Left lung (tissue), 10 donors: Measurements from ENCODE around the gene TMEM79. TPM values are rescaled to one million over a fixed set of nuclear protein-coding genes. Genes with fewer than 3 reads are reported as not detected.

Source experiments
- ATAC-seq: fragments of 200-7000 bp; cut with Tn5 transposase; one replicate; pipeline ENCODE4 v1.9.1; 2020; ENCODE audit warnings: moderate library complexity
- DNase-seq, 4 donors: peaks; one replicate each; pipeline ENCODE4 v3.0.0-alpha.2; 2013 to 2020
- H3K27ac ChIP-seq, 2 donors: fragments of 200-600 bp; sonication (generic) in 1 of 2; one replicate each; pipeline versions ENCODE4 v1.5.0 to v1.8.0; 2020 to 2021
- H3K27me3 ChIP-seq, 2 donors: fragments of 200-600 bp; sonication (generic) in 1 of 2; one replicate each; pipeline versions ENCODE4 v1.5.0 to v1.8.0; 2020 to 2021
- H3K36me3 ChIP-seq, 2 donors: fragments of 200-600 bp; sonication (generic) in 1 of 2; one replicate each; pipeline versions ENCODE4 v1.5.0 to v1.8.0; 2020 to 2021
- H3K4me1 ChIP-seq, 2 donors: fragments of 200-600 bp; one replicate each; pipeline ENCODE4 v1.8.0; 2021
- H3K4me3 ChIP-seq, 2 donors: fragments of 200-600 bp; sonication (generic) in 1 of 2; one replicate each; pipeline versions ENCODE4 v1.5.0 to v1.8.0; 2020 to 2021; ENCODE audit warnings: mild to moderate bottlenecking in 1 of 2
- H3K9me3 ChIP-seq, 2 donors: fragments of 200-600 bp; sonication (generic) in 1 of 2; one replicate each; pipeline versions ENCODE4 v1.5.0 to v1.8.0; 2020 to 2021
- intact Hi-C, 2 donors: fragments of 100-400 bp; cut with DNase I; formaldehyde crosslinking; loops; one replicate each; pipeline versions ENCODE4 v1.11.2 to v1.14.2; 2022
- polyA plus RNA-seq, 6 donors: library from polyadenylated mRNA; unstranded; fragments of 120-200 nt; gene quantifications; one replicate each; pipeline ENCODE4 v1.2.1, GENCODE V29; 2013; ENCODE audit not compliant: insufficient read length in 6 of 6
- total RNA-seq, 2 donors: library from RNA; stranded (reverse); fragmentation: NEBNext Ultra II Directional; extraction: Animal tissue kit (Norgen Biotek cat#: 25700); gene quantifications; one replicate each; pipeline ENCODE4 v1.2.1, GENCODE V29; 2021
- TF ChIP-seq, protein P1 (sequence below), 2 donors: fragments of 200-600 bp; sonication (generic) in 1 of 2; IDR thresholded peaks; one replicate each; pipeline versions ENCODE4 v1.5.0 to v1.8.0; 2021; ENCODE audit warnings: antibody characterized with exemption in 2 of 2
- donor health status: DM: no; HTN: yes; CAD: no.
- donor health status: DM: no; HTN: no; CAD: no.

The TMEM79 gene
- total and polyA plus RNA-seq, 8 donors, result 3.5 to 10.3 (median 8.7) TPM

DNA sequence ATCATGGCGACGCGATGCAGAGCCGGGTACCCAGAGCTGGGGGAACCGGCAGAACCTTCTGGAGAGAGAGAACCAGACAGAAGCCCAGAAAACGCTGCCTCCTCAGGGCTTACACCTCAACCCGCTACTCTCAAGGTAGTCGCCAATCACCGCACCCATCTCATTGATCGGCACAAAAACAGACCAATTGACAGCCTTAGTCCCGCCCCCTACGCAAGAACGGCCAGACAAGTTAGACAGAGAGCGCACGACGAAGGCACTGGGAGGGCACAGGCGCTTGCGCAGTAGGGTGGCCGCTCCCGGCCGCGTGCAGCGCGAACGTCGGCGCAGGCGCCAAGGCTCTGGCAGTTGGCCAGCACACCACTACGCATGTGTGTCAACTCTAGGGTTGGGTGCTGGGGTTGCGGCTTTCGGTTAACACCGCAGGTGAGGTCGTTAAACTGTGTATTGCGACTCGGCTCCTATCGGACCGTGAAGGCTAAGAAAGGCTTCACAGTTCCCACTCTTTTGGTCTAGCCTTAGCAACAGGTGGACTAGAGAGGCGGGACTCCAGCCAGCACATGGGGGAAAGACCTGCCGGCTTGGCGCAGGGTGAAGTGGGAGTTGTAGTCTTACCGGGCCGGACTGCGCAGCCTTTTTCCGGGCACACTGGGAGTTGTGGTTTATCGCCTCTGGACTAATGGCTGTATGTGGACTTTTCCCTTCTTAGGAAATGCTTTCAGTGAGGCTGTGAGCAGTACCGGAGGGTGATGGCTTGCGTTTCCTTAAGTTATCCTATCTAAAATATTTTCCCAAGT is 54.3 kb downstream of the TMEM79 start, which contains the start of the genes CCT3 and TSACC:
TSS of gene CCT3 (minus strand) at position 113 of the 797 bp plus-strand sequence. CDS start at position 5, 108 bp downstream.
TSS of gene TSACC (plus strand) at position 347 of the 797 bp plus-strand sequence. CDS start 1,232 bp downstream, outside the sequence.
- ATAC-seq, result peak; percentile 97
- H3K4me3 ChIP-seq, result peak within 1 kb of the TSS; percentile 78 to 92
- H3K27ac ChIP-seq, result peak within 1 kb of the TSS; percentile 86
- DNase-seq, result peak; percentile 98 to 100 (median 100)
- no peaks in the 10 kb centered on the region for H3K9me3 ChIP-seq
- intact Hi-C loops, result no loop called here
- no peaks in the 10 kb centered on the region for H3K27me3 ChIP-seq
- peaks cover 12 to 20% of the 10 kb centered on the region in 2 donors for H3K4me1 ChIP-seq
- TF ChIP-seq, protein P1, sequence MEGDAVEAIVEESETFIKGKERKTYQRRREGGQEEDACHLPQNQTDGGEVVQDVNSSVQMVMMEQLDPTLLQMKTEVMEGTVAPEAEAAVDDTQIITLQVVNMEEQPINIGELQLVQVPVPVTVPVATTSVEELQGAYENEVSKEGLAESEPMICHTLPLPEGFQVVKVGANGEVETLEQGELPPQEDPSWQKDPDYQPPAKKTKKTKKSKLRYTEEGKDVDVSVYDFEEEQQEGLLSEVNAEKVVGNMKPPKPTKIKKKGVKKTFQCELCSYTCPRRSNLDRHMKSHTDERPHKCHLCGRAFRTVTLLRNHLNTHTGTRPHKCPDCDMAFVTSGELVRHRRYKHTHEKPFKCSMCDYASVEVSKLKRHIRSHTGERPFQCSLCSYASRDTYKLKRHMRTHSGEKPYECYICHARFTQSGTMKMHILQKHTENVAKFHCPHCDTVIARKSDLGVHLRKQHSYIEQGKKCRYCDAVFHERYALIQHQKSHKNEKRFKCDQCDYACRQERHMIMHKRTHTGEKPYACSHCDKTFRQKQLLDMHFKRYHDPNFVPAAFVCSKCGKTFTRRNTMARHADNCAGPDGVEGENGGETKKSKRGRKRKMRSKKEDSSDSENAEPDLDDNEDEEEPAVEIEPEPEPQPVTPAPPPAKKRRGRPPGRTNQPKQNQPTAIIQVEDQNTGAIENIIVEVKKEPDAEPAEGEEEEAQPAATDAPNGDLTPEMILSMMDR (IDR thresholded peaks at IDR 0.05), result no peak
- H3K36me3 ChIP-seq, result peaks cover 0 to 23% of the 10 kb centered on the region in 2 donors

Other genes with a start within 250 kb of the TMEM79 start
- gene UBQLN4, start 230.5 kb upstream of the TMEM79 start, total RNA-seq, result 10 to 100 TPM; 28.7 to 35.9 TPM
- 10 to 100 TPM; 60.8 to 71.8 (median 62.5) TPM for gene UBQLN4, start 230.5 kb upstream of the TMEM79 start, polyA plus RNA-seq
- gene LAMTOR2, start 229.5 kb upstream of the TMEM79 start, total RNA-seq, result 10 to 100 TPM; 65.4 to 71.0 TPM
- 10 to 100 TPM; 39.0 to 49.7 (median 47.4) TPM for gene LAMTOR2, start 229.5 kb upstream of the TMEM79 start, polyA plus RNA-seq
- 100 to 1,000 TPM in 1 of 2 donors, 10 to 100 TPM in 1; 59.4 to 148 TPM for gene RAB25, start 223.2 kb upstream of the TMEM79 start, total RNA-seq
- gene RAB25, start 223.2 kb upstream of the TMEM79 start, polyA plus RNA-seq, result 10 to 100 TPM; 57.6 to 69.8 (median 66.4) TPM
- 1 to 10 TPM in 1 of 2 donors, under 1 TPM in 1; 0.86 to 3.6 TPM for gene MEX3A, start 201.9 kb upstream of the TMEM79 start, total RNA-seq
- 10 to 100 TPM; 43.2 to 59.0 (median 51.2) TPM for gene MEX3A, start 201.9 kb upstream of the TMEM79 start, polyA plus RNA-seq
- gene LMNA, start 169.6 kb upstream of the TMEM79 start, total RNA-seq, result 100 to 1,000 TPM; 425 to 437 TPM
- 100 to 1,000 TPM in 3 of 6 donors, 10 to 100 TPM in 3; 73.5 to 120 (median 96.6) TPM for gene LMNA, start 169.6 kb upstream of the TMEM79 start, polyA plus RNA-seq
- 10 to 100 TPM; 25.4 to 41.3 TPM for gene SEMA4A, start 130.7 kb upstream of the TMEM79 start, total RNA-seq
- gene SEMA4A, start 130.7 kb upstream of the TMEM79 start, polyA plus RNA-seq, result 10 to 100 TPM; 18.3 to 27.0 (median 24.6) TPM
- gene SLC25A44, start 90.2 kb upstream of the TMEM79 start, total RNA-seq, result 10 to 100 TPM; 19.2 to 29.1 TPM
- gene SLC25A44, start 90.2 kb upstream of the TMEM79 start, polyA plus RNA-seq, result 10 to 100 TPM; 14.3 to 19.9 (median 18.5) TPM
- gene PMF1, start 71.3 kb upstream of the TMEM79 start, total RNA-seq, result 10 to 100 TPM; 40.1 to 49.6 TPM
- 10 to 100 TPM; 77.1 to 91.5 (median 79.2) TPM for gene PMF1, start 71.3 kb upstream of the TMEM79 start, polyA plus RNA-seq
- gene BGLAP, start 42.1 kb upstream of the TMEM79 start, total RNA-seq, result 1 to 10 TPM in 1 of 2 donors, under 1 TPM in 1; 0.99 to 1.0 TPM
- gene BGLAP, start 42.1 kb upstream of the TMEM79 start, polyA plus RNA-seq, result 10 to 100 TPM in 1 of 6 donors, 1 to 10 TPM in 5; 2.9 to 10.3 (median 6.5) TPM
- 1 to 10 TPM; 1.4 to 2.0 TPM for gene PAQR6, start 36.3 kb upstream of the TMEM79 start, total RNA-seq
- gene PAQR6, start 36.3 kb upstream of the TMEM79 start, polyA plus RNA-seq, result 1 to 10 TPM; 2.2 to 4.0 (median 3.5) TPM
- 10 to 100 TPM; 69.1 to 71.1 TPM for gene SMG5, start 1.5 kb upstream of the TMEM79 start, total RNA-seq
- gene SMG5, start 1.5 kb upstream of the TMEM79 start, polyA plus RNA-seq, result 10 to 100 TPM; 49.5 to 59.4 (median 54.5) TPM
- gene GLMP, start 11.4 kb downstream of the TMEM79 start, total RNA-seq, result 100 to 1,000 TPM in 1 of 2 donors, 10 to 100 TPM in 1; 75.8 to 101 TPM
- gene GLMP, start 11.4 kb downstream of the TMEM79 start, polyA plus RNA-seq, result 10 to 100 TPM; 37.5 to 41.4 (median 39.5) TPM
- gene VHLL, start 15.0 kb downstream of the TMEM79 start, total RNA-seq, result not detected
- not detected for gene VHLL, start 15.0 kb downstream of the TMEM79 start, polyA plus RNA-seq
- 100 to 1,000 TPM; 166 to 183 TPM for gene CCT3, start 54.0 kb downstream of the TMEM79 start, total RNA-seq
- 100 to 1,000 TPM; 256 to 318 (median 281) TPM for gene CCT3, start 54.0 kb downstream of the TMEM79 start, polyA plus RNA-seq
- gene TSACC, start 54.2 kb downstream of the TMEM79 start, total RNA-seq, result not detected
- gene TSACC, start 54.2 kb downstream of the TMEM79 start, polyA plus RNA-seq, result 1 to 10 TPM in 1 of 6 donors, under 1 TPM in 5; 0.68 to 1.4 (median 0.84) TPM
- gene RHBG, start 84.9 kb downstream of the TMEM79 start, total RNA-seq, result not detected
- 1 to 10 TPM; 2.2 to 4.9 (median 3.5) TPM for gene RHBG, start 84.9 kb downstream of the TMEM79 start, polyA plus RNA-seq
- 10 to 100 TPM; 45.4 to 52.8 TPM for gene MEF2D, start 216.4 kb downstream of the TMEM79 start, total RNA-seq
- 10 to 100 TPM; 23.8 to 37.5 (median 29.7) TPM for gene MEF2D, start 216.4 kb downstream of the TMEM79 start, polyA plus RNA-seq